Esophagus muscularis mucosa (tissue), 4 donors: ENCODE results near the gene ZNF81. TPM values are rescaled to one million over a fixed set of nuclear protein-coding genes. Genes with fewer than 3 reads are reported as not detected.
"Not testable (repeated sequence)": the region's sequence is repeated elsewhere in the genome, so short reads cannot be mapped to it uniquely, and the experiment has no call there.

ENCODE experiments used
- DNase-seq: peaks from one replicate; pipeline ENCODE4 v3.0.0-alpha.2; 2017; ENCODE audit errors: extremely low spot score
- H3K27ac ChIP-seq, 4 donors: fragments of 200-600 bp; sonication (generic); replicated peaks in 1 of 4; 1 replicate in 3 of 4; 2 replicates in 1 of 4; pipeline ENCODE4 v1.5.1; 2016 to 2019; ENCODE audit warnings: mild to moderate bottlenecking in 1 of 4
- H3K27me3 ChIP-seq, 4 donors: fragments of 200-600 bp; sonication (generic); one replicate each; pipeline versions ENCODE4 v1.5.1 to v1.6.0; 2016 to 2019
- H3K36me3 ChIP-seq, 4 donors: fragments of 200-600 bp; sonication (generic); one replicate each; pipeline ENCODE4 v1.5.1; 2016 to 2019
- H3K4me1 ChIP-seq, 4 donors: fragments of 200-600 bp; sonication (generic); one replicate each; pipeline ENCODE4 v1.5.1; 2016 to 2019
- H3K4me3 ChIP-seq, 4 donors: fragments of 200-600 bp; sonication (generic); 1 replicate in 2 of 4; 2 replicates in 2 of 4; pipeline ENCODE4 v1.5.1; 2016 to 2019; ENCODE audit warnings: mild to moderate bottlenecking in 4 of 4, moderate library complexity in 1 of 4
- H3K9me3 ChIP-seq, 4 donors: fragments of 200-600 bp; sonication (generic); 1 replicate in 3 of 4; 2 replicates in 1 of 4; pipeline ENCODE4 v1.5.1; 2016 to 2019
- EP300 ChIP-seq: sonication (generic); formaldehyde crosslinking; IDR thresholded peaks from one replicate; pipeline ENCODE4 v1.6.1; 2017; ENCODE audit warnings: antibody characterized with exemption
- POLR2A ChIP-seq: fragments of 450-650 bp; IDR thresholded peaks from one replicate; pipeline ENCODE4 v1.6.1; 2017; ENCODE audit warnings: antibody characterized with exemption, moderate library complexity, mild to moderate bottlenecking, low read depth
- POLR2AphosphoS5 ChIP-seq, 2 donors: sonication (generic); formaldehyde crosslinking; IDR thresholded peaks; one replicate each; pipeline ENCODE4 v1.6.1; 2017; ENCODE audit warnings: antibody characterized with exemption in 2 of 2
- WGBS: methylation state at CpG from one replicate; pipeline ENCODE4 v1.1.5; 2018; 5-methylcytosine and 5-hydroxymethylcytosine counted together
- intact Hi-C: fragments of 100-400 bp; cut with DNase I; formaldehyde crosslinking; loops from one replicate; pipeline ENCODE4 v1.15.1; 2023
- total RNA-seq, 4 donors: library from RNA; depleted of rRNA; stranded (reverse); fragments of >200 nt; gene quantifications; one replicate each; pipeline versions ENCODE4 v1.1.0 to v1.2.1, GENCODE V29; 2016
- TF ChIP-seq, protein P1 (sequence below), 3 experiments: fragments of 200-600 bp in 2 of 3; fragments of 450-650 bp in 1 of 3; sonication (generic) in 2 of 3; IDR thresholded peaks; one replicate each; pipeline ENCODE4 v1.5.1; 2017 to 2019; ENCODE audit warnings: antibody characterized with exemption in 3 of 3, mild to moderate bottlenecking in 2 of 3, moderate library complexity in 1 of 3

The ZNF81 gene
- total RNA-seq, 4 donors from 2014 or later: 4.8 to 12.6 (median 5.5) TPM

- Histone ChIP-seq H3K4me3 (no peak overlapping the region), H3K27me3 (no peaks in the 10 kb centered on the region), H3K27ac (no peak overlapping the region), H3K36me3 (no peaks in the 10 kb centered on the region), H3K9me3 (peaks cover 0 to 10% (median 0%) of the 10 kb centered on the region in 4 donors), H3K4me1 (no peaks in the 10 kb centered on the region)
- 68% methylated on average over 2 of the region's 2 CpGs for WGBS
- DNase-seq: no peak
- TF ChIP-seq, protein P1, sequence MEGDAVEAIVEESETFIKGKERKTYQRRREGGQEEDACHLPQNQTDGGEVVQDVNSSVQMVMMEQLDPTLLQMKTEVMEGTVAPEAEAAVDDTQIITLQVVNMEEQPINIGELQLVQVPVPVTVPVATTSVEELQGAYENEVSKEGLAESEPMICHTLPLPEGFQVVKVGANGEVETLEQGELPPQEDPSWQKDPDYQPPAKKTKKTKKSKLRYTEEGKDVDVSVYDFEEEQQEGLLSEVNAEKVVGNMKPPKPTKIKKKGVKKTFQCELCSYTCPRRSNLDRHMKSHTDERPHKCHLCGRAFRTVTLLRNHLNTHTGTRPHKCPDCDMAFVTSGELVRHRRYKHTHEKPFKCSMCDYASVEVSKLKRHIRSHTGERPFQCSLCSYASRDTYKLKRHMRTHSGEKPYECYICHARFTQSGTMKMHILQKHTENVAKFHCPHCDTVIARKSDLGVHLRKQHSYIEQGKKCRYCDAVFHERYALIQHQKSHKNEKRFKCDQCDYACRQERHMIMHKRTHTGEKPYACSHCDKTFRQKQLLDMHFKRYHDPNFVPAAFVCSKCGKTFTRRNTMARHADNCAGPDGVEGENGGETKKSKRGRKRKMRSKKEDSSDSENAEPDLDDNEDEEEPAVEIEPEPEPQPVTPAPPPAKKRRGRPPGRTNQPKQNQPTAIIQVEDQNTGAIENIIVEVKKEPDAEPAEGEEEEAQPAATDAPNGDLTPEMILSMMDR (IDR thresholded peaks at IDR 0.05): no peak
- no peak for TF ChIP-seq POLR2A
- no peak for TF ChIP-seq EP300
- TF ChIP-seq POLR2AphosphoS5 (IDR thresholded peaks at IDR 0.05): no peak
- intact Hi-C loops: loop anchor here (10.0 kb wide), 1 partner anchor 64 kb away; no protein-coding TSS in a partner anchor
Observed at GRCh38 chrX:47960406-47960805, 123.7 kb downstream of the ZNF81 start.

- peaks cover 0 to 17% (median 0%) of the 10 kb centered on the region in 4 donors for H3K9me3 ChIP-seq
- not testable (repeated sequence) for H3K4me1 ChIP-seq, H3K27me3 ChIP-seq, H3K27ac ChIP-seq, DNase-seq, H3K36me3 ChIP-seq, H3K4me3 ChIP-seq
- intact Hi-C loops: loop anchor here (10.0 kb wide), 1 partner anchor 63 kb away; no protein-coding TSS in a partner anchor
- 74% methylated on average over 6 of the region's 6 CpGs for whole genome bisulfite sequencing
Observed at GRCh38 chrX:47961830-47962229, 125.1 kb downstream of the ZNF81 start.

GRCh38 chrX:47965526-47965925, 128.8 kb downstream of the ZNF81 start:
- not testable (repeated sequence) for H3K27me3 ChIP-seq, H3K4me1 ChIP-seq, DNase-seq, H3K36me3 ChIP-seq, H3K4me3 ChIP-seq, H3K27ac ChIP-seq
- peaks cover 0 to 25% (median 0%) of the 10 kb centered on the region in 4 donors for H3K9me3 ChIP-seq
- 76% methylated on average over 9 of the region's 14 CpGs for WGBS
- intact Hi-C loops: loop anchor here (10.0 kb wide), 1 partner anchor 59 kb away; no protein-coding TSS in a partner anchor

Other genes starting within 250 kb of the ZNF81 start
- gene SYN1, start 217.0 kb upstream of the ZNF81 start, total RNA-seq: under 1 TPM; 0.42 to 0.98 (median 0.56) TPM
- gene CFP, start 207.0 kb upstream of the ZNF81 start, total RNA-seq: 10 to 100 TPM in 2 of 4 donors, 1 to 10 TPM in 2; 6.8 to 16.1 (median 9.9) TPM
- gene ELK1, start 186.3 kb upstream of the ZNF81 start, total RNA-seq: 10 to 100 TPM; 19.1 to 35.3 (median 25.1) TPM
- 10 to 100 TPM; 75.9 to 98.0 (median 90.4) TPM for gene UXT, start 177.7 kb upstream of the ZNF81 start, total RNA-seq
- 1 to 10 TPM; 3.5 to 6.2 (median 3.9) TPM for gene ZNF182, start 167.1 kb downstream of the ZNF81 start, total RNA-seq
- gene SPACA5, start 170.1 kb downstream of the ZNF81 start, total RNA-seq: not detected
- 1 to 10 TPM; 2.3 to 5.4 (median 3.1) TPM for gene ZNF630, start 234.7 kb downstream of the ZNF81 start, total RNA-seq